ENCODE measurements around the gene PCLAF.

Gene PCLAF

GRCh38 chr15:64383760-64384159 lies 2.5 kb upstream of the PCLAF start:
- TF ChIP-seq TCF12 (IDR thresholded peaks at IDR 0.05; ENCODE audit: low read depth), result no peak
- no peak for TF ChIP-seq RAD21 (IDR thresholded peaks at IDR 0.05; ENCODE audit: low read depth)

DNA sequence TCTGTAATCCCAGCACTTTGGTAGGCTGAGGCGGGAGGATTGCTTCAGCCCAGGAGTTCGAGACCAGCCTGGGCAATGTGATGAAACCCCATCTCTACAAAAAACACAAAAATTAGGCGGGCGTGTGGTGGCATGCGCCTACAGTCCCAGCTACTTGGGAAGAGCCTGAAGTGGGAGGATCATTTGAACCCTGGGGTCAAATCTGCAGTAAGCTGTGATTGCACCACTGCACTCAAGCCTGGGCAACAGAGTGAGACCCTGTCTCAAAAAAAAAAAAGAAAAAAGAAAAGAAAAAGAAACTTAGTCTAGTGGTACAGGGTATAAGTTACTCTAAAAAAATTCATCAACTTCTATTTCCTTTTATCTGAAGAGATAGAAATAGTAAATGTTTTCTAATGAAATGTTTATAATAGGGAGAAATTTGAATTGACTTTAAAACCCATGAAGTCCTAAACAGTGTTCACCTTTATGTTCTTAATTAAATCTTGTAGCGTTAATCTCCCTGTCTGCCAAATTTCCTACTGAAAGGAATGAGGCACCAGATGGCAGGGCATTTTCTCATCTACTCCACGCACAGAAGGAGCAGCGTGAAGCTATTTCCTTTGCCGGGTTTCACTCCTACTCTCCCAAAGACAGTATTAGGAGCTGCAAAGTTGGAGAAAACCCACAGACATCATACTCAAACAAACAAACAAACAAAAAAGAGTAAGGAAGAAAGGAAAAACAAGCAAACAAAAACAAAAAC lies 1.9 kb downstream of the PCLAF start:
- TF ChIP-seq CEBPB (IDR thresholded peaks at IDR 0.05) (no peak), ZBTB7A (IDR thresholded peaks at IDR 0.05; ENCODE audit: low read depth) (no peak), EGR1 (IDR thresholded peaks at IDR 0.05) (no peak)
- TF ChIP-seq, protein P1, sequence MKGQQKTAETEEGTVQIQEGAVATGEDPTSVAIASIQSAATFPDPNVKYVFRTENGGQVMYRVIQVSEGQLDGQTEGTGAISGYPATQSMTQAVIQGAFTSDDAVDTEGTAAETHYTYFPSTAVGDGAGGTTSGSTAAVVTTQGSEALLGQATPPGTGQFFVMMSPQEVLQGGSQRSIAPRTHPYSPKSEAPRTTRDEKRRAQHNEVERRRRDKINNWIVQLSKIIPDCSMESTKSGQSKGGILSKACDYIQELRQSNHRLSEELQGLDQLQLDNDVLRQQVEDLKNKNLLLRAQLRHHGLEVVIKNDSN (IDR thresholded peaks at IDR 0.05), result no peak

DNA sequence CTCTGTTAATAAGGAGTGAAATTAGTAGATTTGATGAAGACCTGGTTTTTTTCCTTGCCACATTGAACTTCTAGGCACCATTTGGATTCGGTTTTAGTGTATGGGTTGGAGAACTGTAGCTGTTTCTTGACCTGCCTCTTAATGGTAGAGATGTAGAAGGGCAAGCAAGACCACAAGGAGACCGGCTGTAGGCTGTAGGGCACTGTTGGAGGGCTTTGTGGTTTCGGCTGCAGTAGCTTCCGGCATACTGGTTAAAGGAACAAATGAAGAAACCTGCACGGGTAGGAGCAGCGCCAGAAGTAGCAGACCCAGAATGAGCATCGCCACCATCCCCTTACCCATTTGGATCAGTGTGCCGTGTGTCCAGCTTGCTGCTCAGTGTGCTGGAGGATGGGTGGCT lies 7.9 kb downstream of the PCLAF start:
- TF ChIP-seq FOXM1 (IDR thresholded peaks at IDR 0.05; ENCODE audit: borderline replicate concordance, low read depth) (no peak), CREB1 (IDR thresholded peaks at IDR 0.05; ENCODE audit: low read depth) (no peak), RAD21 (IDR thresholded peaks at IDR 0.05; ENCODE audit: low read depth) (no peak), TEAD4 (IDR thresholded peaks at IDR 0.05) (no peak), CEBPB (IDR thresholded peaks at IDR 0.05) (no peak), EGR1 (IDR thresholded peaks at IDR 0.05) (no peak), YY1 (IDR thresholded peaks at IDR 0.05; ENCODE audit: low read depth) (no peak), TCF12 (IDR thresholded peaks at IDR 0.05; ENCODE audit: low read depth) (no peak), EP300 (IDR thresholded peaks at IDR 0.05; ENCODE audit: borderline replicate concordance) (no peak), ZBTB7A (IDR thresholded peaks at IDR 0.05; ENCODE audit: low read depth) (no peak), NFIC (IDR thresholded peaks at IDR 0.05) (no peak), MAX (IDR thresholded peaks at IDR 0.05) (no peak), TAF1 (IDR thresholded peaks at IDR 0.05; ENCODE audit: low read depth) (no peak)
- TF ChIP-seq, protein P1 (IDR thresholded peaks at IDR 0.05), result no peak
- TF ChIP-seq, protein P2, sequence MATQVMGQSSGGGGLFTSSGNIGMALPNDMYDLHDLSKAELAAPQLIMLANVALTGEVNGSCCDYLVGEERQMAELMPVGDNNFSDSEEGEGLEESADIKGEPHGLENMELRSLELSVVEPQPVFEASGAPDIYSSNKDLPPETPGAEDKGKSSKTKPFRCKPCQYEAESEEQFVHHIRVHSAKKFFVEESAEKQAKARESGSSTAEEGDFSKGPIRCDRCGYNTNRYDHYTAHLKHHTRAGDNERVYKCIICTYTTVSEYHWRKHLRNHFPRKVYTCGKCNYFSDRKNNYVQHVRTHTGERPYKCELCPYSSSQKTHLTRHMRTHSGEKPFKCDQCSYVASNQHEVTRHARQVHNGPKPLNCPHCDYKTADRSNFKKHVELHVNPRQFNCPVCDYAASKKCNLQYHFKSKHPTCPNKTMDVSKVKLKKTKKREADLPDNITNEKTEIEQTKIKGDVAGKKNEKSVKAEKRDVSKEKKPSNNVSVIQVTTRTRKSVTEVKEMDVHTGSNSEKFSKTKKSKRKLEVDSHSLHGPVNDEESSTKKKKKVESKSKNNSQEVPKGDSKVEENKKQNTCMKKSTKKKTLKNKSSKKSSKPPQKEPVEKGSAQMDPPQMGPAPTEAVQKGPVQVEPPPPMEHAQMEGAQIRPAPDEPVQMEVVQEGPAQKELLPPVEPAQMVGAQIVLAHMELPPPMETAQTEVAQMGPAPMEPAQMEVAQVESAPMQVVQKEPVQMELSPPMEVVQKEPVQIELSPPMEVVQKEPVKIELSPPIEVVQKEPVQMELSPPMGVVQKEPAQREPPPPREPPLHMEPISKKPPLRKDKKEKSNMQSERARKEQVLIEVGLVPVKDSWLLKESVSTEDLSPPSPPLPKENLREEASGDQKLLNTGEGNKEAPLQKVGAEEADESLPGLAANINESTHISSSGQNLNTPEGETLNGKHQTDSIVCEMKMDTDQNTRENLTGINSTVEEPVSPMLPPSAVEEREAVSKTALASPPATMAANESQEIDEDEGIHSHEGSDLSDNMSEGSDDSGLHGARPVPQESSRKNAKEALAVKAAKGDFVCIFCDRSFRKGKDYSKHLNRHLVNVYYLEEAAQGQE (IDR thresholded peaks at IDR 0.05; ENCODE audit: low read depth), result no peak

DNA sequence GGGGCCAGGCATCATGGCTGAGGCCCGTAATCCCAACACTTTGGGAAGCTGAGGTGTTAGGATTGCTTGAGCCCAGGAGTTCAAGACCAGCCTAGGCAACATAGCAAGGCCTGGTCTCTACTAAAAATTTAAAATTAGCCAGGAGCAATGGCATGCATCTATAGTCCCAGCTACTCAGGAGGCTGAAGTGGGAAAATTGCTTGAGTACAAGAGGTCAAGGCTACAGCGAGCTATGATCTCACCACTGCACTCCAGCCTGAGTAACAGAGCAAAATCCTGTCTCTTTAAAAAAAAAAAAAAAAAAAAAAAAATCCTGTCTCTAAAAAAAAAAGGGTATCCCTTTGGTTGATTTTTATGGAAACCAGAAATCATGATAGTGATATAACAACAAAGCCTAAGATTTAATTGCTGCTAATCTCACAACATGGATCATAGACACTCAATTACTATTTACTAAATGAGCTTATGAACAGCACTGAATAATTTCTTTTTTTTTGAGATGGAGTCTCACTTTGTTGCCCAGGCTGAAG lies 12.1 kb downstream of the PCLAF start:
- TF ChIP-seq TAF1 (IDR thresholded peaks at IDR 0.05; ENCODE audit: low read depth) (no peak), FOXM1 (IDR thresholded peaks at IDR 0.05; ENCODE audit: borderline replicate concordance, low read depth) (no peak), RAD21 (IDR thresholded peaks at IDR 0.05; ENCODE audit: low read depth) (no peak), YY1 (IDR thresholded peaks at IDR 0.05; ENCODE audit: low read depth) (no peak), MAX (IDR thresholded peaks at IDR 0.05) (no peak), TEAD4 (IDR thresholded peaks at IDR 0.05) (no peak), CEBPB (IDR thresholded peaks at IDR 0.05) (no peak), NFIC (IDR thresholded peaks at IDR 0.05) (no peak), EP300 (IDR thresholded peaks at IDR 0.05; ENCODE audit: borderline replicate concordance) (no peak), TCF12 (IDR thresholded peaks at IDR 0.05; ENCODE audit: low read depth) (no peak), EGR1 (IDR thresholded peaks at IDR 0.05) (no peak)
- TF ChIP-seq, protein P1 (IDR thresholded peaks at IDR 0.05), result no peak
- TF ChIP-seq, protein P2 (IDR thresholded peaks at IDR 0.05; ENCODE audit: low read depth), result no peak

- TF ChIP-seq TCF12 (IDR thresholded peaks at IDR 0.05; ENCODE audit: low read depth) (no peak), FOXM1 (IDR thresholded peaks at IDR 0.05; ENCODE audit: borderline replicate concordance, low read depth) (no peak), MAX (IDR thresholded peaks at IDR 0.05) (no peak), TAF1 (IDR thresholded peaks at IDR 0.05; ENCODE audit: low read depth) (no peak), CREB1 (IDR thresholded peaks at IDR 0.05; ENCODE audit: low read depth) (no peak), YY1 (IDR thresholded peaks at IDR 0.05; ENCODE audit: low read depth) (no peak), EP300 (IDR thresholded peaks at IDR 0.05; ENCODE audit: borderline replicate concordance) (no peak), CEBPB (IDR thresholded peaks at IDR 0.05) (no peak), EGR1 (IDR thresholded peaks at IDR 0.05) (no peak), ZBTB7A (IDR thresholded peaks at IDR 0.05; ENCODE audit: low read depth) (no peak), RAD21 (IDR thresholded peaks at IDR 0.05; ENCODE audit: low read depth) (no peak), TEAD4 (IDR thresholded peaks at IDR 0.05) (no peak), NFIC (IDR thresholded peaks at IDR 0.05) (no peak)
- TF ChIP-seq, protein P1 (IDR thresholded peaks at IDR 0.05), result no peak
Observed at GRCh38 chr15:64361259-64361658, 20.0 kb downstream of the PCLAF start.

Measured in Ishikawa (cell line).